PC-3 (cell line): ENCODE results near the gene ACOT11. TPM values are rescaled to one million over a fixed set of nuclear protein-coding genes. Genes with fewer than 3 reads are reported as not detected.

Source experiments
- ATAC-seq: fragments of 200-7000 bp; cut with Tn5 transposase; 2 replicates; pipeline ENCODE4 v1.9.1; 2020; ENCODE audit warnings: mild to moderate bottlenecking, moderate library complexity
- BruUV-seq: library from RNA; stranded (reverse); fragments of 400-500 nt; replicated peaks from 2 replicates; lab custom pipeline; 2021; lab: Mats Ljungman, UMichigan
- CTCF ChIA-PET: fragments of 300-600 bp; sonication (Branson Sonifier 250); formaldehyde crosslinking; loops from one replicate; lab custom pipeline; 2022; ENCODE audit warnings: antibody characterized with exemption; lab: Charles Lee
- POLR2A ChIA-PET: fragments of 300-600 bp; sonication (Branson Sonifier 250); formaldehyde crosslinking; loops from one replicate; lab custom pipeline; 2022; ENCODE audit warnings: antibody characterized with exemption; ENCODE audit not compliant: unreplicated experiment; lab: Charles Lee
- DNase-seq: peaks from one replicate; pipeline ENCODE4 v3.0.0-alpha.2; 2015
- H2AFZ ChIP-seq: fragments of 300-600 bp; sonication (generic); 2 replicates; pipeline ENCODE4 v1.6.0; 2016; ENCODE audit warnings: antibody characterized with exemption, low read length
- H3F3A ChIP-seq: fragments of 300-600 bp; sonication (generic); one replicate; pipeline ENCODE4 v1.6.0; 2017; ENCODE audit warnings: antibody characterized with exemption, low read length, control low read depth, mild to moderate bottlenecking; ENCODE audit not compliant: unreplicated experiment
- H3K27ac ChIP-seq: fragments of 300-600 bp; sonication (generic); 2 replicates; pipeline ENCODE4 v1.5.1; 2016; ENCODE audit warnings: mild to moderate bottlenecking, low read length
- H3K27me3 ChIP-seq: fragments of 300-600 bp; sonication (generic); 2 replicates; pipeline ENCODE4 v1.6.1; 2016; ENCODE audit warnings: low read length, mixed read lengths
- H3K36me3 ChIP-seq: fragments of 300-600 bp; sonication (generic); 2 replicates; pipeline ENCODE4 v1.6.1; 2016; ENCODE audit warnings: low read depth, mixed run types, low read length, mixed read lengths
- H3K4me1 ChIP-seq: fragments of 300-600 bp; sonication (generic); 2 replicates; pipeline ENCODE4 v1.5.1; 2016; ENCODE audit warnings: low read length; ENCODE audit not compliant: insufficient read depth
- H3K4me2 ChIP-seq: fragments of 300-600 bp; sonication (generic); 2 replicates; pipeline ENCODE4 v1.6.0; 2016; ENCODE audit warnings: low read length
- H3K4me3 ChIP-seq: fragments of 300-600 bp; sonication (generic); 2 replicates; pipeline ENCODE4 v1.5.1; 2016; ENCODE audit warnings: mild to moderate bottlenecking, low read length, mixed read lengths
- H3K79me2 ChIP-seq: fragments of 300-600 bp; sonication (generic); 2 replicates; pipeline ENCODE4 v1.6.1; 2017; ENCODE audit warnings: low read length, mixed read lengths
- H3K9ac ChIP-seq: fragments of 300-600 bp; sonication (generic); 2 replicates; pipeline ENCODE4 v1.6.0; 2016; ENCODE audit warnings: mild to moderate bottlenecking, low read length
- H3K9me2 ChIP-seq: fragments of 300-600 bp; sonication (generic); replicated peaks from 2 replicates; pipeline ENCODE4 v1.6.1; 2016; ENCODE audit warnings: mixed run types, low read length, mixed read lengths
- H3K9me3 ChIP-seq: fragments of 300-600 bp; sonication (generic); 2 replicates; pipeline ENCODE4 v1.6.1; 2016; ENCODE audit warnings: low read length, mixed read lengths
- H4K20me1 ChIP-seq: fragments of 300-600 bp; sonication (generic); 2 replicates; pipeline ENCODE4 v1.6.1; 2016; ENCODE audit warnings: low read length, mixed read lengths
- CTCF ChIP-seq: fragments of 300-600 bp; sonication (generic); conservative IDR thresholded peaks from 2 replicates; pipeline ENCODE4 v1.5.1; 2017; ENCODE audit warnings: antibody characterized with exemption, low read depth, mild to moderate bottlenecking, low read length
- EZH2 ChIP-seq: fragments of 300-600 bp; sonication (generic); IDR thresholded peaks from one replicate; pipeline ENCODE4 v1.6.1; 2017; ENCODE audit warnings: antibody characterized with exemption, mild to moderate bottlenecking, low read length; ENCODE audit not compliant: unreplicated experiment
- EZH2phosphoT487 ChIP-seq: fragments of 300-600 bp; sonication (generic); IDR thresholded peaks from 2 replicates; pipeline ENCODE4 v1.6.1; 2018; ENCODE audit warnings: mild to moderate bottlenecking, antibody characterized with exemption, low read length, borderline replicate concordance
- intact Hi-C: fragments of 100-400 bp; cut with micrococcal nuclease; formaldehyde crosslinking; loops from 2 replicates; pipeline ENCODE4 v1.9.0; 2023
- total RNA-seq: library from RNA; depleted of rRNA; stranded (reverse); fragments of >200 nt; gene quantifications from 2 replicates; pipeline ENCODE4 v1.2.3, GENCODE V29; 2014

The ACOT11 gene
- total RNA-seq, 1 experiment from 2014 or later, result 5.0 TPM

GRCh38 chr1:54591127-54591756, 43.2 kb downstream of the ACOT11 start:
- Histone ChIP-seq H3K4me2 (no peak overlapping the region), H3K4me1 (no peaks in the 10 kb centered on the region), H3K79me2 (no peaks in the 10 kb centered on the region), H3K9me3 (no peaks in the 10 kb centered on the region), H3K9ac (no peak overlapping the region), H3K27me3 (no peaks in the 10 kb centered on the region), H3F3A (no peaks in the 10 kb centered on the region), H4K20me1 (no peaks in the 10 kb centered on the region), H3K4me3 (no peak overlapping the region), H2AFZ (no peak overlapping the region), H3K9me2 (no peaks in the 10 kb centered on the region), H3K27ac (no peak overlapping the region), H3K36me3 (no peaks in the 10 kb centered on the region)
- BruUV-seq, result no TSS peak
- intact Hi-C loops, result no loop called here
- ChIA-PET CTCF (no interaction called here), POLR2A (no interaction called here)
- ATAC-seq (no peak), DNase-seq (no peak)
- TF ChIP-seq EZH2phosphoT487, result no peak
- TF ChIP-seq CTCF, result no peak
- TF ChIP-seq EZH2, result no peak

GRCh38 chr1:54593571-54594160, 45.6 kb downstream of the ACOT11 start:
- ATAC-seq (no peak), DNase-seq (no peak)
- H3F3A ChIP-seq, result no peaks in the 10 kb centered on the region
- H3K27me3 ChIP-seq, result no peaks in the 10 kb centered on the region
- CTCF ChIA-PET, result no interaction called here
- H3K4me1 ChIP-seq, result no peaks in the 10 kb centered on the region
- no peak overlapping the region for H3K4me3 ChIP-seq
- TF ChIP-seq EZH2phosphoT487 (no peak), CTCF (no peak), EZH2 (no peak)
- H3K9me3 ChIP-seq, result no peaks in the 10 kb centered on the region
- POLR2A ChIA-PET, result no interaction called here
- no TSS peak for BruUV-seq
- H3K9me2 ChIP-seq, result no peaks in the 10 kb centered on the region
- no peak overlapping the region for H3K27ac ChIP-seq
- H4K20me1 ChIP-seq, result no peaks in the 10 kb centered on the region
- H3K4me2 ChIP-seq, result no peak overlapping the region
- H3K36me3 ChIP-seq, result no peaks in the 10 kb centered on the region
- intact Hi-C loops, result no loop called here
- H2AFZ ChIP-seq, result no peak overlapping the region
- H3K9ac ChIP-seq, result no peak overlapping the region
- H3K79me2 ChIP-seq, result no peaks in the 10 kb centered on the region

GRCh38 chr1:54594463-54594862, 46.4 kb downstream of the ACOT11 start:
- no TSS peak for BruUV-seq
- Histone ChIP-seq H3F3A (no peaks in the 10 kb centered on the region), H3K4me2 (no peak overlapping the region), H3K36me3 (no peaks in the 10 kb centered on the region), H3K9me2 (no peaks in the 10 kb centered on the region), H3K9ac (no peak overlapping the region), H3K27me3 (no peaks in the 10 kb centered on the region), H3K27ac (no peak overlapping the region), H3K4me3 (no peak overlapping the region), H2AFZ (no peak overlapping the region), H3K9me3 (no peaks in the 10 kb centered on the region), H3K4me1 (no peaks in the 10 kb centered on the region), H3K79me2 (no peaks in the 10 kb centered on the region), H4K20me1 (no peaks in the 10 kb centered on the region)
- intact Hi-C loops, result no loop called here
- ATAC-seq, result no peak
- ChIA-PET CTCF (no interaction called here), POLR2A (no interaction called here)
- no peak for DNase-seq
- no peak for TF ChIP-seq EZH2
